Measurements from ENCODE around the gene RAD51D. TPM values are rescaled to one million over a fixed set of nuclear protein-coding genes. Genes with fewer than 3 reads are reported as not detected.
A peak's percentile ranks its signal among the peaks of the same experiment; 100 is the strongest.
"Not testable (repeated sequence)": the region's sequence is repeated elsewhere in the genome, so short reads cannot be mapped to it uniquely, and the experiment has no call there.

Gene RAD51D
- total RNA-seq, 3 donors from 2014 or later (not counting 1 experiment from before 2014, with no cell fraction given), result 15.4 to 27.0 (median 22.7) TPM

DNA sequence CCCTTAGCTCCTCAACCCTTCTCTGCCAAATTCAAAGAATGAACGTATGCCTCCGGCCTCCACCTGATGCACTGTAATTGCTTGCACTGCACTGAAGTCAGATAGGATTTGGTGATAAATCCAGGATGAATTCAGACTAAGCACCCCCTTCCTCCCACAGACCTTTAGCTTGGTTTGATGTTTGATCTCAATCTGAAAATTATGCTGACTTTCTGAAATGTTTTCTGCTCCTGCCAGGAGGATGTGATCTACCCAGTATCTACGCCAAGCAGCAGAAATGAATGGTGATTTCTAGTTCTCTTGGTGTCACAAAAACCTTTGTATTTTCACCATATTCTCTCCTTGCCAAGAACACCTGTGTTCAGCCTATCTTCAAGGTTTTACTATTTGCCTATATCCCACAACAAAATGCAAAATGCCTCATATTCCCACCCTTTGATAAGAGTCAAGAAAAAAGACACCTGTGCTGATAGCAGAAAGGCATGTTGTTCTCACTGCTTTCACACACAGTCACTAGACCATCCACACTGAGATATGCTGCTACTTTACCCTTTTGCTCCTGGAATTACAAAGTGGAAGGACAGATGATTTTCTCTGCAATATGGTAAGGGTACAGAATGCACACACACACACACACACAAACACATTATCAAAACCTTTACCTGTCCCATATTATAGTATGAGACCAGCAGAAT is 70.8 kb downstream of the RAD51D start:
- TF ChIP-seq, protein P1, sequence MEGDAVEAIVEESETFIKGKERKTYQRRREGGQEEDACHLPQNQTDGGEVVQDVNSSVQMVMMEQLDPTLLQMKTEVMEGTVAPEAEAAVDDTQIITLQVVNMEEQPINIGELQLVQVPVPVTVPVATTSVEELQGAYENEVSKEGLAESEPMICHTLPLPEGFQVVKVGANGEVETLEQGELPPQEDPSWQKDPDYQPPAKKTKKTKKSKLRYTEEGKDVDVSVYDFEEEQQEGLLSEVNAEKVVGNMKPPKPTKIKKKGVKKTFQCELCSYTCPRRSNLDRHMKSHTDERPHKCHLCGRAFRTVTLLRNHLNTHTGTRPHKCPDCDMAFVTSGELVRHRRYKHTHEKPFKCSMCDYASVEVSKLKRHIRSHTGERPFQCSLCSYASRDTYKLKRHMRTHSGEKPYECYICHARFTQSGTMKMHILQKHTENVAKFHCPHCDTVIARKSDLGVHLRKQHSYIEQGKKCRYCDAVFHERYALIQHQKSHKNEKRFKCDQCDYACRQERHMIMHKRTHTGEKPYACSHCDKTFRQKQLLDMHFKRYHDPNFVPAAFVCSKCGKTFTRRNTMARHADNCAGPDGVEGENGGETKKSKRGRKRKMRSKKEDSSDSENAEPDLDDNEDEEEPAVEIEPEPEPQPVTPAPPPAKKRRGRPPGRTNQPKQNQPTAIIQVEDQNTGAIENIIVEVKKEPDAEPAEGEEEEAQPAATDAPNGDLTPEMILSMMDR (IDR thresholded peaks at IDR 0.05), result no peak
- Histone ChIP-seq H3K27me3 (ENCODE audit: control insufficient read depth, insufficient read depth, low read length) (no peaks in the 10 kb centered on the region), H3K4me1 (ENCODE audit: control insufficient read depth, insufficient read depth, low read length) (peaks cover 72% of the 10 kb centered on the region), H3K9me3 (ENCODE audit: control insufficient read depth, insufficient read depth, low read length) (no peaks in the 10 kb centered on the region), H3K27ac (ENCODE audit: low read length) (peak overlapping the region; percentile 83), H3K4me3 (ENCODE audit: low read length) (no peak overlapping the region), H3K36me3 (ENCODE audit: control insufficient read depth, insufficient read depth, low read length) (no peaks in the 10 kb centered on the region)
- Mint-ChIP-seq H3K27ac (peak overlapping the region; percentile 89 to 99), H3K4me3 (peak overlapping the region; percentile 63), H3K4me1 (peaks cover 72 to 75% of the 10 kb centered on the region in 2 donors), H3K36me3 (no peaks in the 10 kb centered on the region), H3K9me3 (no peaks in the 10 kb centered on the region), H3K27me3 (ENCODE audit: low read depth in 2 of 2) (no peaks in the 10 kb centered on the region)
- intact Hi-C loops (cut with micrococcal nuclease), result no loop called here
- DNase-seq (no peak), ATAC-seq (no peak)
- 86% methylated on average over 3 of the region's 3 CpGs for WGBS (ENCODE audit: insufficient coverage)

DNA sequence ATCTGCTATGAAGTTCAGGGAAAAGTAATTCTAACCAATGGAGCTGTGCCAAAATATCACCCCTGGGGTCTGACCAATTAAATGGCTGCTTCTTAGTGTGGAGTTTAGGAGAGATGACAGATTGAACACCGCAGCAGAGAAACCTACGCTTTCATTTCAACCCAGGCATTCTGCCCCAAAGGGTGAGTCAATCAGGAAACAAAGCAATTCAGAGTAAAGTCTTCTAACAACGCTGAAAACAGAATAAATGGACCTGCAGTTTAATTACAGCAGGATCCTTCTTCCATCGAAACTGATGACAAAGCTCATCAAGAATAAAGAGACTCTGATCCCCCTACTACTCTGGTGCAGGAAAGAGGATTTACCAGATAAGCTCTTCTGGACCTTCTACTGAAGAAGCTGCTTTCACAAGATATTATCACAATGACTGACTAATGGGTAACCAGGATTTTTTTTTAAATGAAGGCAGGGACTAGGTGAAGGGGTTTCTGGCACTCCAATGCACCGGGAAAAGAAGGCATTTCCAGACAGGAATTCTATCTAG is 72.8 kb downstream of the RAD51D start:
- Mint-ChIP-seq H3K27me3 (ENCODE audit: low read depth in 2 of 2) (no peaks in the 10 kb centered on the region), H3K27ac (peak overlapping the region; percentile 88 to 99), H3K4me3 (peak overlapping the region; percentile 69), H3K9me3 (no peaks in the 10 kb centered on the region), H3K36me3 (no peaks in the 10 kb centered on the region), H3K4me1 (peaks cover 60 to 64% of the 10 kb centered on the region in 2 donors)
- no peaks in the 10 kb centered on the region for H3K9me3 ChIP-seq (ENCODE audit: control insufficient read depth, insufficient read depth, low read length)
- intact Hi-C loops (cut with micrococcal nuclease), result no loop called here
- peaks cover 69% of the 10 kb centered on the region for H3K4me1 ChIP-seq (ENCODE audit: control insufficient read depth, insufficient read depth, low read length)
- no peaks in the 10 kb centered on the region for H3K36me3 ChIP-seq (ENCODE audit: control insufficient read depth, insufficient read depth, low read length)
- DNase-seq (peak in 1 of 2 donors; percentile 85), ATAC-seq (peak; percentile 66 to 82 (median 68))
- peak overlapping the region; percentile 23 for H3K4me3 ChIP-seq (ENCODE audit: low read length)
- peak overlapping the region; percentile 73 for H3K27ac ChIP-seq (ENCODE audit: low read length)
- no peaks in the 10 kb centered on the region for H3K27me3 ChIP-seq (ENCODE audit: control insufficient read depth, insufficient read depth, low read length)
- WGBS (ENCODE audit: insufficient coverage), result 41% methylated on average over 5 of the region's 5 CpGs
- TF ChIP-seq, protein P1 (IDR thresholded peaks at IDR 0.05), result no peak

DNA sequence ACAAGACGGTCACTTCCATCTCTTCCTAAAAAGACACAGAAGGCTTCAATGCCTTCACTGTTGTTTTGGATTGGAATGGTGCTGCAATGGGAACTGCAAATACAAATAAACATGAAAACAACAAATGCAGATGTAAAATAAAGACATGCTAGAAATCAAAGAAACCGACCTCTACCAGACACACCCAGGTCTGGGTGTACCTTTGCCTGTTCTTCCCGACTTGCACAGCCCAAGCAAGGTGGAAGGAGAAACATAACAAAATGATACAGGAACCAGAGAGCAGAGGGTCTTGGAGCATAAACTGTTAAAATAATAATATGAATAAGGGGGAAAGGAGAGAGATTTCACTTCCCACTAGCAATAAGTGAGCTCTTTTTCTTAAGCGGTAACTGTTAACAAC is 73.4 kb downstream of the RAD51D start:
- no peaks in the 10 kb centered on the region for H3K27me3 ChIP-seq (ENCODE audit: control insufficient read depth, insufficient read depth, low read length)
- peak overlapping the region; percentile 88 to 99 for H3K27ac Mint-ChIP-seq
- no peaks in the 10 kb centered on the region for H3K36me3 ChIP-seq (ENCODE audit: control insufficient read depth, insufficient read depth, low read length)
- no peaks in the 10 kb centered on the region for H3K9me3 ChIP-seq (ENCODE audit: control insufficient read depth, insufficient read depth, low read length)
- peaks cover 58 to 60% of the 10 kb centered on the region in 2 donors for H3K4me1 Mint-ChIP-seq
- ATAC-seq (no peak), DNase-seq (no peak)
- no peaks in the 10 kb centered on the region for H3K36me3 Mint-ChIP-seq
- H3K9me3 Mint-ChIP-seq, result no peaks in the 10 kb centered on the region
- 36% methylated on average over 3 of the region's 4 CpGs for WGBS (ENCODE audit: insufficient coverage)
- peak overlapping the region; percentile 73 for H3K27ac ChIP-seq (ENCODE audit: low read length)
- H3K4me3 ChIP-seq (ENCODE audit: low read length), result peak overlapping the region; percentile 23
- peak overlapping the region; percentile 69 for H3K4me3 Mint-ChIP-seq
- no peaks in the 10 kb centered on the region for H3K27me3 Mint-ChIP-seq (ENCODE audit: low read depth in 2 of 2)
- TF ChIP-seq, protein P1 (IDR thresholded peaks at IDR 0.05), result no peak
- peaks cover 74% of the 10 kb centered on the region for H3K4me1 ChIP-seq (ENCODE audit: control insufficient read depth, insufficient read depth, low read length)
- intact Hi-C loops (cut with micrococcal nuclease), result no loop called here

DNA sequence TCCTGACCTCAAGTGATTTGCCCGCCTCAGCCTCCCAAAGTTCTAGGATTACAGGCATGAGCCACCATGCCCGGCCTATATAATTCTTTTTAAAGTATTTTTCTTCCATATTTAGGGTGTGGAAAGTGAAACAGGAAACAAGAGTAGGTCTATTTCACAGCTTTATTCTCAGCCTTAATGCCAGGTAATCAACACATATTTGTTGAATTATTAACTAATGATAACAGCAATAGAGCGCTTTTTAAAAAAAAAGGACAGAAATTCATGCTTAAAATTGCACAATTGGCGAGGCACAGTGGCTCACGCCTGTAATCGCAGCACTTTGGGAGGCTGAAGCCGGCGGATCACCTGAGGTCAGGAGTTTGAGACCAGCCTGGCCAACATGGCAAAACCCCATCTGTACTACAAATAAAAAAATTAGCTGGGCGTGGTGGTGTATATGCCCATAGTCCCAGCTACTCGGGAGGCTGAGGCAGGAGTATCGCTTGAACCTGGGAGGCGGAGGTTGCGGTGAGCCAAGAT is 74.1 kb downstream of the RAD51D start:
- Mint-ChIP-seq H3K4me1 (peaks cover 62 to 63% of the 10 kb centered on the region in 2 donors), H3K4me3 (peak overlapping the region; percentile 69), H3K27ac (peak overlapping the region; percentile 88 to 99)
- WGBS (ENCODE audit: insufficient coverage), result 87% methylated on average over 11 of the region's 13 CpGs
- ATAC-seq; H3K36me3 ChIP-seq (ENCODE audit: control insufficient read depth, insufficient read depth, low read length); H3K4me3 ChIP-seq (ENCODE audit: low read length); H3K27me3 ChIP-seq (ENCODE audit: control insufficient read depth, insufficient read depth, low read length); intact Hi-C loops (cut with micrococcal nuclease); H3K9me3 ChIP-seq (ENCODE audit: control insufficient read depth, insufficient read depth, low read length); H3K9me3 Mint-ChIP-seq; DNase-seq; H3K27me3 Mint-ChIP-seq (ENCODE audit: low read depth in 2 of 2); H3K36me3 Mint-ChIP-seq: not testable (repeated sequence)
- Histone ChIP-seq H3K4me1 (ENCODE audit: control insufficient read depth, insufficient read depth, low read length) (peaks cover 76% of the 10 kb centered on the region), H3K27ac (ENCODE audit: low read length) (peak overlapping the region; percentile 73)
